ENCODE results near the gene TRPV6. TPM values are rescaled to one million over a fixed set of nuclear protein-coding genes. Genes with fewer than 3 reads are reported as not detected.

TRPV6 gene
- total RNA-seq, 2 donors from 2014 or later: not detected

DNA sequence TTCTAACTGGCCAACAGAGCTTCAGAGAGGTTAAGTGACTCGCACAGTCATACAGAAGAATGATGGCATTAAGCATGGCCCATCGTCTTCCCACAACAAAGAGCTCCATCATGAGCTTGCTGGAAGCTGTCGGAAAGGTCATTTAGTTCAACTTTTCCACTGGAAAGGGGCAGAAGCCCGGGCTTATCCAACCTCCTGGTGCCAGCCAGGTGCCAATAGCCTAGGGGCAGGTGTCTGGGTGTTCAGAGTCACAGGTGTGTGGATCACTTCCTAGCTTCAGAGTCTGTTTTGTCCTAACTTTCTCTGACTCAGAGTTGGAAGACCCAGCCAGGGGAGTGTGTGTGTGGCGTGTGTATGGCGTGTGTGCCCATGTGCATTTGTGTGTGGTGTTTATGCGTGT, 1.3 kb upstream of the TRPV6 start:
- no peak for DNase-seq
- Mint-ChIP-seq H3K36me3 (ENCODE audit: low read depth) (peaks cover 3% of the 10 kb centered on the region), H3K27ac (no peak overlapping the region), H3K27me3 (peaks cover 73% of the 10 kb centered on the region), H3K4me3 (no peak overlapping the region), H3K4me1 (peaks cover 16% of the 10 kb centered on the region)
- ATAC-seq: no peak
- no peaks in the 10 kb centered on the region for H3K9me3 ChIP-seq (ENCODE audit: control insufficient read depth, low read length, poor library complexity, severe bottlenecking)

DNA sequence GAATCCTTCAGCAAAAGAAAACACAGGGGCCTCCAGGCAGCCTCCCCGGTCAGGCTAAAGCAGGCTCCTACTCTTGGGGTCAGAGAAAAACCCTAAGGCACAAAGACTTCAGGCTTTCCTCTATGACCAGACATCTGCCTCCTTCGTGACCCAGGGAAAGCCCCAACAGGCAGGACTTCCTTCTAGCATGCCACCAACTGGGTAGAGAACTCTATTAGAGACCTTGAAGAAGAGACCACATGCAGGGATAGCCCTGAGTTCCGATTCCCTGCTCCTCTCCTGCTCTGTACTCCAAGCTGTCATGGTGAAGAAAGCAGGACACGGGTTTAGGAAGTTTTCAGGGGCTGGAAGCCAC, 1.3 kb downstream of the TRPV6 start:
- H3K4me3 Mint-ChIP-seq: no peak overlapping the region
- peaks cover 9% of the 10 kb centered on the region for H3K4me1 Mint-ChIP-seq
- H3K27me3 Mint-ChIP-seq: peaks cover 75% of the 10 kb centered on the region
- no peak for DNase-seq
- no peak overlapping the region for H3K27ac Mint-ChIP-seq
- no peaks in the 10 kb centered on the region for H3K9me3 ChIP-seq (ENCODE audit: control insufficient read depth, low read length, poor library complexity, severe bottlenecking)
- ATAC-seq: no peak
- H3K36me3 Mint-ChIP-seq (ENCODE audit: low read depth): peaks cover 3% of the 10 kb centered on the region

DNA sequence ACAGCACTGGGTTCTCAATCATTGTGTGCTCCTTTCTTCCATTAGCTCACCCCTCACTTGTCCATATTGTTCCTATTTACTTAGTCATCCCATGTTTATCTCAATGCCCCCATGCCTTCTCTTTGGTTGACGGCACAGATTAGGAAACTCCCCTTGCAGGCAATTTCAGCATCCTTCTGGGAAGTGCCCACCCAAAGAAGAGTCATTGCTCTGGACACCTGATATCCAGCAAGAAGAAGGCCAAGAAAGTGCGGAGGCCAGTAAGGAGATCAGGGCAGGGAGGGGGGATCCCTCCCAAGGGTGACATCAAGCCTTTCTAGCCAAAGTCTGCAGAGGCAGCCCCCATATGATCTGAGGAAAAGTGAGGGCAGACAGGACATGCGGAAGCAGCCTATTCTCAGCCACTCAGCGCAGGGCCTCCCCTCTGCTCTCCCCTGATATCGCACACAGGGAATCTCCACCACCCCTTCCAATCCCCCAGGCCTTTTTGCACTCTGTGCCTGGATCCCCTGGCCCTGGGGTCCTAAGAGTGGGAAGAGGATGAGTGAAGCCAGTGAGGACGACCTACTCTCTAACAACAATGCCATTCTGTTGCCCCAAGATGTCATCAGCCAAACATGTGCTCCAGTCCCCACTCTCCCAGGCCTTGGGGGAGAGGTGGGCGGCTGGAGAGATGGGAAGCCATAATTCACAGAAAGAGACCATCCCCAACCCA, 1.8 kb downstream of the TRPV6 start:
- Mint-ChIP-seq H3K27me3 (peaks cover 75% of the 10 kb centered on the region), H3K4me3 (no peak overlapping the region), H3K4me1 (peaks cover 8% of the 10 kb centered on the region), H3K27ac (no peak overlapping the region), H3K36me3 (ENCODE audit: low read depth) (peaks cover 3% of the 10 kb centered on the region)
- no peaks in the 10 kb centered on the region for H3K9me3 ChIP-seq (ENCODE audit: control insufficient read depth, low read length, poor library complexity, severe bottlenecking)
- no peak for ATAC-seq
- no peak for DNase-seq

DNA sequence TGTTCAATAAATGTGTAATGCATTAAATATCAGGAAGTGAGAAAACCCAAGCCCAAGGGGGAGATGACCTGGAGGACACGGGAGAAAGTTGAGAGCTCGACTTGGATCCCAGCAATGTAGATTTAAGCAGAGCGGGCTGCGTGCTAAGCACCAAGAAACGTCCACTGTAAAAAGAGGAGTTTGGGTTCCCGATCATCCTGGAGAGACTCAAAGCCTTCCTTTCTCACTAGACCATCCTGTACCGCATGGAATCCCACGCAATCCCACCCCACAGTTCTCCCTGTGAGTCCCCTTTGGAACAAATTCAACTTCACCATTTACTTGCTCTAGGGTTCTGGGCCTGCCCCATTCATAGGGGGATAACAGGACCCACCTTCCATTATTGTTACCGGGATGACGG, 2.4 kb downstream of the TRPV6 start:
- Mint-ChIP-seq H3K27ac (no peak overlapping the region), H3K4me3 (no peak overlapping the region), H3K4me1 (peaks cover 8% of the 10 kb centered on the region), H3K36me3 (ENCODE audit: low read depth) (peaks cover 3% of the 10 kb centered on the region), H3K27me3 (peaks cover 81% of the 10 kb centered on the region)
- no peak for ATAC-seq
- H3K9me3 ChIP-seq (ENCODE audit: control insufficient read depth, low read length, poor library complexity, severe bottlenecking): no peaks in the 10 kb centered on the region
- DNase-seq: no peak

DNA sequence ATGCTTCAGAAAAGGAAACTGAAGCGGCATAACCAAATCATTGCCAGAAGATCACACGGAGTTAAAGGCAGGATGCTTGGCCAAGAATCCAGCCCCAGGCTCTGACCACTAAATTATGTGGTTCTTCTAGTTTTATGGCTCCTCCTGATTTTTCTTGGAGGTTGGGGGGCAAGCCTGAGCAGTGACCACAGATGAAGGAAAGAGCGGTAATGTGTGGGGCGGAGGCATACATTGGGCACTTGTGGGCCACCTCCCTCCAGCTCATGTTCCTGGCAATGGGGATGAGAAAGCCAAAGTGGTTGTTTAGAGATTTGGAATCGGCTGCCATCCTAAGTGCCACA, 3.2 kb downstream of the TRPV6 start:
- Mint-ChIP-seq H3K36me3 (ENCODE audit: low read depth) (peaks cover 2% of the 10 kb centered on the region), H3K4me1 (peaks cover 6% of the 10 kb centered on the region)
- DNase-seq: no peak

DNA sequence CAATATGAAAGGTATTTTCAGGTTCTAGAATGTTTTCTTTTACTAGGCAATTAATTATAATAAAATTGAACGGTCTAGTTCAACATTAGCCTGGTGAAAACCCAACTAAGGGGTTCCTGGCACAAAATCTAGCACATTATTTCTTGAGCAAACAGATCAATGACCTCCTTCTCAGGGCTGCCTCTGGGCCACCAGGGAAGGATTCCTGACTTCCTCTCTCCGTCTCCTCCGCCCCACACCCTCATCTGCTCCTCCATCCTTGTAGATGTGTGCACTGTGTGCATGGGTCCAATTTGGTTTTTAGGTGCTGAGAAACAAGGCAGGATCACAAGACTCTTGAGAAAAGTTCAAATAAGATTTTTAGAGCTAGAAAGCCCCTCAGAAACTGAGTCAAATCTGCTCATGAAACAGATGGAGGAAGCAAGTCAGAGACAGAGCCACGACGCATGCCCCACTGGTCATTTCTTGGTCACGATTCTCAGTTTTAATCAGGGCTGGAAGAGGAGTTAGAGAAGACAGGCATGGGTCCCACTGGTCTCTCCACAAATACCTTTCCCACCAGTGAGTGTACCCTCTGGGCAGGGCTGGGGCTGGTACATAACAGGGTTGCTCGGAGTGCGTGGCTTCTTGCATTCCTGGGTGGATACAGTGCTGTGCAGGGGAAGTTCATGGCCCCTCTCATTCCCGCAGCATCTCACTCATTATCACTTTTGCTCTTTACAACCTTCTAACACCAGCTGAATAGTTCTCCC, 3.8 kb downstream of the TRPV6 start:
- no peak for ATAC-seq
- no peaks in the 10 kb centered on the region for H3K9me3 ChIP-seq (ENCODE audit: control insufficient read depth, low read length, poor library complexity, severe bottlenecking)
- no peak overlapping the region for H3K4me3 Mint-ChIP-seq
- H3K27ac Mint-ChIP-seq: peak overlapping the region; percentile 19
- H3K36me3 Mint-ChIP-seq (ENCODE audit: low read depth): no peaks in the 10 kb centered on the region
- no peak for DNase-seq
- peaks cover 81% of the 10 kb centered on the region for H3K27me3 Mint-ChIP-seq
- H3K4me1 Mint-ChIP-seq: peaks cover 4% of the 10 kb centered on the region

More for the DNA sequence above, 3.2 kb downstream of the TRPV6 start:
- no peaks in the 10 kb centered on the region for H3K9me3 ChIP-seq (ENCODE audit: control insufficient read depth, low read length, poor library complexity, severe bottlenecking)
- no peak overlapping the region for H3K4me3 Mint-ChIP-seq
- peaks cover 85% of the 10 kb centered on the region for H3K27me3 Mint-ChIP-seq
- no peak for ATAC-seq
- no peak overlapping the region for H3K27ac Mint-ChIP-seq

DNA sequence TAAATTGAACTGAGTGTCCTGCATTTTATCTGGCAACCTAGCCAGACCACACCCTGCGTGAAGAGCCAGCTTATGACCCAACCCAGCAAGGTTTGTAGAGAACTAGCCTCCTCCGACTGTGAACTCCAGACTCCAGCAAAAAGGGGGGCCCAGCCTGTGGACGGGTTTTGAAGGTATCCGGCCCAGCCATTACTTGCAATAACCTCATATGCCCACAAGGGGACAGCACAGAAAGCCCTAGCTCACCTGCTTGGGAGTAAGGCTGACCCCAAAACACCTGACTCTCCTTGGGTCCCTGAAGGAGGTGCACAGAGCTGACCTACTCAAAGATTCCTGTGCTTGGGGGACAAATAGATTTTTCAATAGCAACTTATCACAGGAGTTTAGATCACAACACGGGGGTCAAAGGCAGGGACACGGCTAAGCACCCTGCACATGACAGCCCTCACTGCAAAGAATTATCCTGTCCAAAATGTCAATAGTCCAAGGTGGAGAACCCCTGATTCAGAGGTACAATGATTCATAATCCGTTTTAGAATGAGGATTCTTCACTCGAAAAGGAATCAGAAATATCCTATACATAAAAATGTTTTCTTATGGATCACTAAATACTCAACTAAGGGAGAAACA, 4.6 kb downstream of the TRPV6 start:
- Mint-ChIP-seq H3K4me3 (no peak overlapping the region), H3K27me3 (peaks cover 77% of the 10 kb centered on the region), H3K4me1 (peaks cover 5% of the 10 kb centered on the region), H3K36me3 (ENCODE audit: low read depth) (no peaks in the 10 kb centered on the region), H3K27ac (peak overlapping the region; percentile 19)
- DNase-seq (peak in 2 of 3 donors; percentile 25 to 32), ATAC-seq (peak; percentile 82)
- no peaks in the 10 kb centered on the region for H3K9me3 ChIP-seq (ENCODE audit: control insufficient read depth, low read length, poor library complexity, severe bottlenecking)

DNA sequence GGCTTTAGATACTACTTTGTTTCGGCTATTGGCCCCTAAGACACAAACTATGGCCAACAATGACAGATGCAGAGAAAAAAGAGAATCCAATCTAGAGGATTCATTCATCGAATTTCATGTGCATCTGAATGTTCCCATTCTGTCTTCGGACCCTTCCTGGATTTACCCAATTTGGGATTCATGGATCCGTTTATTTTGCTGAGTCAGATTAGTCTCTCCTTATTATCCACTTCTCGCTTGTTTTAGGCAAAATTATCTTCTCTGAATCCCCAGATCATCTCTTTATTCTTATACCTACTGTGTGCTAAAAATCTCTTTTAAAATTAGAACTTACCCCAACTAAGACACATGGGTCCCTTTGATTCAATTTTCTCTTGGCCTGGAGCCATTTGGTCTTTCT, 6.5 kb downstream of the TRPV6 start:
- peaks cover 6% of the 10 kb centered on the region for H3K4me1 Mint-ChIP-seq
- ATAC-seq: no peak
- no peaks in the 10 kb centered on the region for H3K9me3 ChIP-seq (ENCODE audit: control insufficient read depth, low read length, poor library complexity, severe bottlenecking)
- H3K36me3 Mint-ChIP-seq (ENCODE audit: low read depth): no peaks in the 10 kb centered on the region
- no peak overlapping the region for H3K27ac Mint-ChIP-seq
- H3K27me3 Mint-ChIP-seq: peaks cover 72% of the 10 kb centered on the region
- H3K4me3 Mint-ChIP-seq: no peak overlapping the region
- DNase-seq: no peak

DNA sequence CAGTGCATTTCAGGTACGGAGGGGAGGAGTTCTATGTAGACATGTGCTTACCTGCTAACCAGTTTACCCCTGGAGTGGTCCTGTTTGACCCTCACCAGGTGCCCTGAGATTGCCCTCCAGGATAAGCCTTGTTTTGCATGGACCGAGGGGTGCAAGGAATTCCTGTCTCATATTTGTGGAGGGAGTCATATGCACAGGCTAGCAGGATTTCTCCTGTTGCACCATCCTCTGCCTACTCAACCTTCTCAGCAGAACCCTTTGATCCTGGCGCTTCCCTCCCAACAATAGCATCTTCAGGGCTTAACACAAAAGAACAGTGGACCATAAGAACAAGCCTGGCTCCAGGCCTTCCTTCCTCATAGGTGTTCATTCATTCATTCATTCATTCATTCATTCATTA, 7.2 kb downstream of the TRPV6 start:
- no peaks in the 10 kb centered on the region for H3K9me3 ChIP-seq (ENCODE audit: control insufficient read depth, low read length, poor library complexity, severe bottlenecking)
- H3K27me3 Mint-ChIP-seq: peaks cover 65% of the 10 kb centered on the region
- no peak overlapping the region for H3K4me3 Mint-ChIP-seq
- no peak for DNase-seq
- peaks cover 6% of the 10 kb centered on the region for H3K4me1 Mint-ChIP-seq
- ATAC-seq: no peak
- no peak overlapping the region for H3K27ac Mint-ChIP-seq
- no peaks in the 10 kb centered on the region for H3K36me3 Mint-ChIP-seq (ENCODE audit: low read depth)

DNA sequence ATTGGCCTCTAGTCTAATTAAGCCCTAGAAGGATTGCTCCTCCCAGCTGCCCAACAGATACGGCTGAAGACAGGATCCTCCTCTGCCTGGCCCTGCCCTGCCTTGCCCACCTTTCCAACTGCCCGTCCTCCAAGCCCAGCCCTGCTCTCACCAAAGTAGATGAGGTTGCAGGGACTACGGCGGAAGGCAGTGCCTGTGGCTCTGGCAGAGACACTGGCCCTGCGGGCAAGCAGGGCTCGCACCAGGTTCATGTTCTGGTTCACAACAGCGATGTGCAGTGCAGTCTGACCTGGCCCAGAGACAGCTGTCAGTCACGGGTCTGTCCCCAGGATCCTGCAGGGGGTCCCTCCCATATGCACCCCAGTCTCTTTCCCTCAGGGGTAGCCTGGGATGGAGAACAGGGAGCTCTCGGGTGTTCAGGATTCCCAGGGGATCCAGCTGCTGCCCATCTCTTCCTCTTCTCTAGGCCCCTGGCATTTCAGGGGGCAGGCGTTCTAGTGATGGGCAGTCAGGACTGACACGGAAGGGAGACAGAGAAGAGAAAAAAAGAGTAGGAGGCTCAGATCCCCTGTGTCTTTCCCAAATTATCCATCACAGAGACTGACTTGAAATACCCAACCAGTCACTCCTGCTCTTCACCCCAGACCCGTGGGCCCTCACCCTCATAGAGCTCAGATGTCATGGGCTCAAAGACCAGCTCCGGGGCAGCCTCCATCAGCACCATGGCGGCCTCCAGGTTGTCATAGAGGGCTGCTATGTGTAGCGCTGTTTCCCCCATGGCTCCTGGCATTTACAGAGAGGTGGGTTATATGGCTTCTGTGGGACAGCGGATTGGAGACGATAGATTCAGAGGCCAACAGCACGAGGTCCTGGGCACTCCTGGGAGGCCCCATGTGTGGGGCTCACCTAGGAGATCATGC, 8.3 kb downstream of the TRPV6 start:
- no peaks in the 10 kb centered on the region for H3K36me3 Mint-ChIP-seq (ENCODE audit: low read depth)

DNA sequence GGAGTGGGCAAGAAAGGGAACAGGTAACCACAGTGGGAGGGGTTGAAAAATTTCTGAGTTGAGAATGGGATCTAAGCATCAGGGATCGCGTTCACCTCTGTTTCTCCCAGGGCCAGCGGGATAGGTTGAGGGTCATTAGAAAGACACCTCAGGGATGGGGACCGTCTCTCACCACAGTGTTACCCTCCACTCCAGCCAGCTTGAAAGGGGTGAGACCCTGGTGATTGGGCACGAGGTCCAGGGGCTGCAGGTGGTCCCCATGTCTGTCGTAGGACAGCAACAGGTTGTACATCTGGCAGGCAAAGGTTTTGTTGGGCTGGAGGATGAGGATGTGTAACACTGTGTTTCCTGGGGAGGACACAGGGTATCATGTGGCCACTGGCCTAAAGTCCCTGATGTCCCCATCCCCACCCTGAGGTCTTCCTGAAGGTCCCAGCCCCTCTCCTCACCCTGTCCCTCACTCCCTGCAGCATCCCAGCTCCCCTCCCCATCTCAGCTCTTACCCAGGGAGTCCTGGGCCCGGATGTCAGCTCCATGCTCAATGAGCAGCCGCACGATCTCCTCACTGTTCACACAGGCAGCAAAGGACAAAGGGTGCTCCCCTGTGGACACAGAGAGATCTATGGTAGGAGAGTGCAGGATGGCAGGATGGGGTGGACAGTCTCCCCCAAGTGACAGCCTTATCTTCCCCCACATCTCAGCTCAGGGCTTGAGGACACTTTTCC, 9.1 kb downstream of the TRPV6 start:
- H3K4me1 Mint-ChIP-seq: peaks cover 6% of the 10 kb centered on the region
- H3K36me3 Mint-ChIP-seq (ENCODE audit: low read depth): no peaks in the 10 kb centered on the region
- H3K9me3 ChIP-seq (ENCODE audit: control insufficient read depth, low read length, poor library complexity, severe bottlenecking): no peaks in the 10 kb centered on the region
- H3K27ac Mint-ChIP-seq: peak overlapping the region; percentile 60
- ATAC-seq (no peak), DNase-seq (no peak)
- no peak overlapping the region for H3K4me3 Mint-ChIP-seq
- peaks cover 47% of the 10 kb centered on the region for H3K27me3 Mint-ChIP-seq

More for the DNA sequence above, 8.3 kb downstream of the TRPV6 start:
- H3K9me3 ChIP-seq (ENCODE audit: control insufficient read depth, low read length, poor library complexity, severe bottlenecking): no peaks in the 10 kb centered on the region
- DNase-seq (no peak), ATAC-seq (no peak)
- H3K27me3 Mint-ChIP-seq: peaks cover 54% of the 10 kb centered on the region
- H3K27ac Mint-ChIP-seq: no peak overlapping the region
- H3K4me1 Mint-ChIP-seq: peaks cover 6% of the 10 kb centered on the region
- H3K4me3 Mint-ChIP-seq: no peak overlapping the region

DNA sequence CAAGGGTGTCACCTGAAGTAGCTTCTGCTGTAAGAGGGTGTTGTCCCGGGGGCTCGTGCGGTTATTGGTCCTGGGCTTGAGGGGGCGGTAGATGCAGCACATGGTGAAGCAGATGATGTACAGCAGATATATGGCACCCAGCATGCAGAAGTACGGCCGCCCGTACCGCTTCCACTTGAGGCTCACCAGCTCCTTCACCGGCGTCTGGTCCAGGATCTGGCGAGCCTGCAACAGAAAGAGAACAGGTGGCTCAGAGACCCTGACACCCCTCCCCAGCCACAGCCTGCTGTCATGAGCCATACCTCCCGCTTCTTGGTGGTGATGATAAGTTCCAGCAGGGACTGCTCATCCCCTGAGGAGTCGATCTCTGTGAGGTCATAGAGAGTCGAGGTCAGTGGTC, 10.1 kb downstream of the TRPV6 start:
- H3K27ac Mint-ChIP-seq: peak overlapping the region; percentile 60
- H3K36me3 Mint-ChIP-seq (ENCODE audit: low read depth): no peaks in the 10 kb centered on the region
- DNase-seq (no peak), ATAC-seq (no peak)
- peaks cover 43% of the 10 kb centered on the region for H3K27me3 Mint-ChIP-seq
- H3K4me3 Mint-ChIP-seq: no peak overlapping the region
- H3K9me3 ChIP-seq (ENCODE audit: control insufficient read depth, low read length, poor library complexity, severe bottlenecking): no peaks in the 10 kb centered on the region
- peaks cover 2% of the 10 kb centered on the region for H3K4me1 Mint-ChIP-seq

All from T-helper 17 cell (primary cell).